Neural cell (in vitro differentiated cells): ENCODE results near the gene CLIP4. TPM values are rescaled to one million over a fixed set of nuclear protein-coding genes. Genes with fewer than 3 reads are reported as not detected.
A peak's percentile ranks its signal among the peaks of the same experiment; 100 is the strongest.

ENCODE experiments used
- H2AFZ ChIP-seq: fragments of 200-600, 300-800 bp; sonication (generic), shearing (Covaris generic); 2 replicates; pipeline ENCODE4 v1.6.0; 2014; ENCODE audit warnings: low read depth, mild to moderate bottlenecking, antibody characterized with exemption, low read length, moderate library complexity
- H3F3A ChIP-seq: fragments of 200-600 bp; shearing (Covaris generic); 2 replicates; pipeline ENCODE4 v1.6.1; 2016; ENCODE audit warnings: mild to moderate bottlenecking, moderate library complexity, mixed read lengths, antibody characterized with exemption, low read length; ENCODE audit not compliant: insufficient read depth, poor library complexity, severe bottlenecking
- H3K27ac ChIP-seq: fragments of 200-600, 300-800 bp; sonication (generic), shearing (Covaris generic); 2 replicates; pipeline ENCODE4 v1.5.1; 2014; ENCODE audit warnings: mild to moderate bottlenecking, low read length, moderate library complexity
- H3K27me3 ChIP-seq: fragments of 300-800, 200-600 bp; sonication (generic), shearing (Covaris generic); 2 replicates; pipeline ENCODE4 v1.6.0; 2014; ENCODE audit warnings: mild to moderate bottlenecking, low read depth, low read length, moderate library complexity; ENCODE audit not compliant: insufficient read depth
- H3K36me3 ChIP-seq: fragments of 300-800, 200-600 bp; sonication (generic), shearing (Covaris generic); 2 replicates; pipeline ENCODE4 v1.5.1; 2014; ENCODE audit warnings: mild to moderate bottlenecking, antibody characterized with exemption, low read length, moderate library complexity; ENCODE audit not compliant: insufficient read depth
- H3K4me2 ChIP-seq: fragments of 300-800, 200-600 bp; sonication (generic), shearing (Covaris generic); 2 replicates; pipeline ENCODE4 v1.6.0; 2014; ENCODE audit warnings: mild to moderate bottlenecking, low read length
- H3K4me3 ChIP-seq: fragments of 300-800, 200-600 bp; sonication (generic), shearing (Covaris generic); 2 replicates; pipeline ENCODE4 v1.5.1; 2014; ENCODE audit warnings: mild to moderate bottlenecking, low read length, moderate library complexity
- H3K79me2 ChIP-seq: fragments of 200-600 bp; shearing (Covaris generic); replicated peaks from 2 replicates; pipeline ENCODE4 v1.6.0; 2014; ENCODE audit warnings: mild to moderate bottlenecking, low read length, moderate library complexity; ENCODE audit not compliant: insufficient read depth
- H3K9ac ChIP-seq: fragments of 300-800, 200-600 bp; sonication (generic), shearing (Covaris generic); 2 replicates; pipeline ENCODE4 v1.6.1; 2016; ENCODE audit warnings: mild to moderate bottlenecking, low read length, mixed read lengths
- H3K9me2 ChIP-seq: fragments of 200-600 bp; shearing (Covaris generic); 2 replicates; pipeline ENCODE4 v1.6.1; 2016; ENCODE audit warnings: mild to moderate bottlenecking, low read length, mixed read lengths; ENCODE audit not compliant: insufficient read depth
- H3K9me3 ChIP-seq: fragments of 200-600, 300-800 bp; sonication (generic), shearing (Covaris generic); 2 replicates; pipeline ENCODE4 v1.6.1; 2016; ENCODE audit warnings: mild to moderate bottlenecking, mixed run types, low read length, moderate library complexity, mixed read lengths
- H4K20me1 ChIP-seq: fragments of 200-600 bp; shearing (Covaris generic); 2 replicates; pipeline ENCODE4 v1.6.1; 2016; ENCODE audit warnings: mild to moderate bottlenecking, mixed run types; ENCODE audit not compliant: insufficient read depth
- CTCF ChIP-seq: fragments of 450-650 bp; IDR thresholded peaks from 2 replicates; pipeline ENCODE4 v1.5.1; 2014; ENCODE audit warnings: antibody characterized with exemption, mild to moderate bottlenecking, moderate library complexity; ENCODE audit not compliant: poor library complexity, severe bottlenecking
- EP300 ChIP-seq: fragments of 450-650 bp; conservative IDR thresholded peaks from 2 replicates; pipeline ENCODE4 v1.6.1; 2014; ENCODE audit warnings: antibody characterized with exemption, mild to moderate bottlenecking, moderate library complexity; ENCODE audit not compliant: poor library complexity, severe bottlenecking
- EZH2 ChIP-seq: fragments of 200-600, 300-800 bp; shearing (Covaris generic), sonication (generic); IDR thresholded peaks from 2 replicates; pipeline ENCODE4 v1.6.1; 2014; ENCODE audit warnings: antibody characterized with exemption, low read length, borderline replicate concordance, mild to moderate bottlenecking; ENCODE audit not compliant: insufficient read depth, poor library complexity, severe bottlenecking
- MXI1 ChIP-seq: fragments of 450-650 bp; conservative IDR thresholded peaks from 2 replicates; pipeline ENCODE4 v1.6.1; 2014; ENCODE audit warnings: antibody characterized with exemption, mild to moderate bottlenecking; ENCODE audit not compliant: poor library complexity, severe bottlenecking
- POLR2AphosphoS5 ChIP-seq: IDR thresholded peaks from 2 replicates; pipeline ENCODE4 v1.6.1; 2012
- RAD21 ChIP-seq: fragments of 450-650 bp; conservative IDR thresholded peaks from 2 replicates; pipeline ENCODE4 v1.6.1; 2014; ENCODE audit warnings: antibody characterized with exemption, mild to moderate bottlenecking, moderate library complexity
- REST ChIP-seq: IDR thresholded peaks from 2 replicates; pipeline ENCODE4 v1.6.1; 2012; ENCODE audit warnings: borderline replicate concordance
- SMC3 ChIP-seq: fragments of 450-650 bp; conservative IDR thresholded peaks from 2 replicates; pipeline ENCODE4 v1.6.1; 2014; ENCODE audit warnings: antibody characterized with exemption, mild to moderate bottlenecking, moderate library complexity; ENCODE audit not compliant: poor library complexity
- TAF1 ChIP-seq: IDR thresholded peaks from 2 replicates; pipeline ENCODE4 v1.6.1; 2012; ENCODE audit warnings: low read depth
- polyA plus RNA-seq: library from polyadenylated mRNA; depleted of rRNA; stranded (reverse); fragments of >200 nt; gene quantifications from 2 replicates; pipeline ENCODE4 v1.2.3, GENCODE V29; 2014

CLIP4 gene
- polyA plus RNA-seq, 1 donor from 2014 or later: 10.2 TPM

GRCh38 chr2:29212009-29212408 is 96.8 kb downstream of the CLIP4 start:
- Histone ChIP-seq H3K9ac (no peak overlapping the region), H3K79me2 (no peaks in the 10 kb centered on the region), H3K27me3 (no peaks in the 10 kb centered on the region), H4K20me1 (no peaks in the 10 kb centered on the region), H3K36me3 (no peaks in the 10 kb centered on the region), H3F3A (no peaks in the 10 kb centered on the region), H3K9me2 (no peaks in the 10 kb centered on the region), H3K4me3 (no peak overlapping the region), H3K9me3 (no peaks in the 10 kb centered on the region), H2AFZ (no peak overlapping the region), H3K27ac (peak overlapping the region; percentile 13), H3K4me2 (no peak overlapping the region)
- TF ChIP-seq RAD21 (peak; percentile 59), EZH2 (no peak), POLR2AphosphoS5 (no peak), TAF1 (no peak), MXI1 (no peak), SMC3 (peak; percentile 68), CTCF (peak; percentile 52)

GRCh38 chr2:29213888-29214291 is 98.7 kb downstream of the CLIP4 start:
- no peaks in the 10 kb centered on the region for H4K20me1 ChIP-seq
- H3F3A ChIP-seq: no peaks in the 10 kb centered on the region
- no peaks in the 10 kb centered on the region for H3K36me3 ChIP-seq
- no peak overlapping the region for H2AFZ ChIP-seq
- H3K4me3 ChIP-seq: no peak overlapping the region
- no peaks in the 10 kb centered on the region for H3K9me2 ChIP-seq
- H3K9ac ChIP-seq: peak overlapping the region; percentile 3
- no peaks in the 10 kb centered on the region for H3K79me2 ChIP-seq
- H3K27me3 ChIP-seq: no peaks in the 10 kb centered on the region
- TF ChIP-seq REST (no peak), POLR2AphosphoS5 (no peak), EP300 (no peak), TAF1 (no peak), MXI1 (no peak), SMC3 (no peak), EZH2 (no peak), RAD21 (no peak), CTCF (no peak)
- peak overlapping the region; percentile 44 for H3K27ac ChIP-seq
- no peaks in the 10 kb centered on the region for H3K9me3 ChIP-seq
- no peak overlapping the region for H3K4me2 ChIP-seq
